Measurements from ENCODE around the gene MPHOSPH9.
"Not testable (repeated sequence)": the region's sequence is repeated elsewhere in the genome, so short reads cannot be mapped to it uniquely, and the experiment has no call there.

MPHOSPH9 gene

DNA sequence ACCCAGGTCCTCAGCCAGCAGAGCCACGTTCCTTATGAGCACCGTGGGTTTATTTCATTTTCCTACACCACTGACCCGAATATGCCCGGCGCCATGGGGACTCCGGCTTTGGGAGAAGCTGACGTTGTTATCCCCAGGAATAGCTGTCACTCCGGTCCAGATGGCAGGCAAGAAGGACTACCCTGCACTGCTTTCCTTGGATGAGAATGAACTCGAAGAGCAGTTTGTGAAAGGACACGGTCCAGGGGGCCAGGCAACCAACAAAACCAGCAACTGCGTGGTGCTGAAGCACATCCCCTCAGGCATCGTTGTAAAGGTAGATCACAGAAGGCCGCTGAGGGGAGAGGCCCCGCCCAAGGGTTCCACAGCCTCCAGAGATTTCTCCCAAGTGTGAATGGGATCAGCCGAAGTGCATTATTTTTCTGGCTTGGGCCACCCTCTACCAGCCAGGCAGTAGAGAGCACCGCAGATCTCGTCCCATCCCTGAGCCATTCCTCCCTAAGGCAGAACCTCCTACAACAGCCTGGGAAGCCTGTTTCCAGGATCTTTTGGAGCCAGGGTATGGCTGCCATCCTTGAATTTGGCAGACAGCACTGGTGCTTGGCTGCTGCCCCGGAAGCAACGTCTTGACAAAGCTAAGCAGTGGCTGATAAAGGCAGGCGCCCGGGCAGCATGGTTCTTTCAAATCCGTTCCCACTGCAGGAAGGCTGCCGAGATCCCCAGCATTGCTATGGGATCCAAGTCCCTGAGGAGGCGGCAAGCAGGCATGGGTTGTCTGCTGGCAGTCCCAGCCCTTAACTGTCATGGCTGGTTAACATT is 20.9 kb upstream of the MPHOSPH9 start:
- no peak for TF ChIP-seq ARNTL (CRISPR knock-in tag; IDR thresholded peaks at IDR 0.05; ENCODE audit: borderline replicate concordance, low read depth)
- TF ChIP-seq, protein P1, sequence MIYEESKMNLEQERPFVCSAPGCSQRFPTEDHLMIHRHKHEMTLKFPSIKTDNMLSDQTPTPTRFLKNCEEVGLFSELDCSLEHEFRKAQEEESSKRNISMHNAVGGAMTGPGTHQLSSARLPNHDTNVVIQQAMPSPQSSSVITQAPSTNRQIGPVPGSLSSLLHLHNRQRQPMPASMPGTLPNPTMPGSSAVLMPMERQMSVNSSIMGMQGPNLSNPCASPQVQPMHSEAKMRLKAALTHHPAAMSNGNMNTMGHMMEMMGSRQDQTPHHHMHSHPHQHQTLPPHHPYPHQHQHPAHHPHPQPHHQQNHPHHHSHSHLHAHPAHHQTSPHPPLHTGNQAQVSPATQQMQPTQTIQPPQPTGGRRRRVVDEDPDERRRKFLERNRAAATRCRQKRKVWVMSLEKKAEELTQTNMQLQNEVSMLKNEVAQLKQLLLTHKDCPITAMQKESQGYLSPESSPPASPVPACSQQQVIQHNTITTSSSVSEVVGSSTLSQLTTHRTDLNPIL (CRISPR knock-in tag; IDR thresholded peaks at IDR 0.05; ENCODE audit: low read depth), result no peak
- TF ChIP-seq PPARA (CRISPR knock-in tag; IDR thresholded peaks at IDR 0.05; ENCODE audit: borderline replicate concordance), result no peak
- no peak for TF ChIP-seq TOX (CRISPR knock-in tag; IDR thresholded peaks at IDR 0.05; ENCODE audit: borderline replicate concordance)
- TF ChIP-seq ZC3H10 (CRISPR knock-in tag; IDR thresholded peaks at IDR 0.05), result no peak
- TF ChIP-seq ZNF565 (CRISPR knock-in tag; conservative IDR thresholded peaks at IDR 0.05; ENCODE audit: low read depth), result no peak
- no peak for TF ChIP-seq CSDC2 (CRISPR knock-in tag; IDR thresholded peaks at IDR 0.05)
- TF ChIP-seq ISL1 (CRISPR knock-in tag; IDR thresholded peaks at IDR 0.05), result no peak
- TF ChIP-seq, protein P2, sequence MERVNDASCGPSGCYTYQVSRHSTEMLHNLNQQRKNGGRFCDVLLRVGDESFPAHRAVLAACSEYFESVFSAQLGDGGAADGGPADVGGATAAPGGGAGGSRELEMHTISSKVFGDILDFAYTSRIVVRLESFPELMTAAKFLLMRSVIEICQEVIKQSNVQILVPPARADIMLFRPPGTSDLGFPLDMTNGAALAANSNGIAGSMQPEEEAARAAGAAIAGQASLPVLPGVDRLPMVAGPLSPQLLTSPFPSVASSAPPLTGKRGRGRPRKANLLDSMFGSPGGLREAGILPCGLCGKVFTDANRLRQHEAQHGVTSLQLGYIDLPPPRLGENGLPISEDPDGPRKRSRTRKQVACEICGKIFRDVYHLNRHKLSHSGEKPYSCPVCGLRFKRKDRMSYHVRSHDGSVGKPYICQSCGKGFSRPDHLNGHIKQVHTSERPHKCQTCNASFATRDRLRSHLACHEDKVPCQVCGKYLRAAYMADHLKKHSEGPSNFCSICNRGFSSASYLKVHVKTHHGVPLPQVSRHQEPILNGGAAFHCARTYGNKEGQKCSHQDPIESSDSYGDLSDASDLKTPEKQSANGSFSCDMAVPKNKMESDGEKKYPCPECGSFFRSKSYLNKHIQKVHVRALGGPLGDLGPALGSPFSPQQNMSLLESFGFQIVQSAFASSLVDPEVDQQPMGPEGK (CRISPR knock-in tag; IDR thresholded peaks at IDR 0.05; ENCODE audit: borderline replicate concordance), result no peak
- TF ChIP-seq RARB (CRISPR knock-in tag; IDR thresholded peaks at IDR 0.05), result no peak
- TF ChIP-seq ZFP3 (CRISPR knock-in tag; IDR thresholded peaks at IDR 0.05), result no peak
- TF ChIP-seq TCF4 (CRISPR knock-in tag; IDR thresholded peaks at IDR 0.05; ENCODE audit: borderline replicate concordance), result no peak
- TF ChIP-seq ESRRG (CRISPR knock-in tag; IDR thresholded peaks at IDR 0.05), result no peak
- TF ChIP-seq, protein P3, sequence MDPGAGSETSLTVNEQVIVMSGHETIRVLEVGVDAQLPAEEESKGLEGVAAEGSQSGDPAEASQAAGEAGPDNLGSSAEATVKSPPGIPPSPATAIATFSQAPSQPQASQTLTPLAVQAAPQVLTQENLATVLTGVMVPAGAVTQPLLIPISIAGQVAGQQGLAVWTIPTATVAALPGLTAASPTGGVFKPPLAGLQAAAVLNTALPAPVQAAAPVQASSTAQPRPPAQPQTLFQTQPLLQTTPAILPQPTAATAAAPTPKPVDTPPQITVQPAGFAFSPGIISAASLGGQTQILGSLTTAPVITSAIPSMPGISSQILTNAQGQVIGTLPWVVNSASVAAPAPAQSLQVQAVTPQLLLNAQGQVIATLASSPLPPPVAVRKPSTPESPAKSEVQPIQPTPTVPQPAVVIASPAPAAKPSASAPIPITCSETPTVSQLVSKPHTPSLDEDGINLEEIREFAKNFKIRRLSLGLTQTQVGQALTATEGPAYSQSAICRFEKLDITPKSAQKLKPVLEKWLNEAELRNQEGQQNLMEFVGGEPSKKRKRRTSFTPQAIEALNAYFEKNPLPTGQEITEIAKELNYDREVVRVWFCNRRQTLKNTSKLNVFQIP (CRISPR knock-in tag; IDR thresholded peaks at IDR 0.05; ENCODE audit: borderline replicate concordance, low read depth), result no peak
- no peak for ATAC-seq

DNA sequence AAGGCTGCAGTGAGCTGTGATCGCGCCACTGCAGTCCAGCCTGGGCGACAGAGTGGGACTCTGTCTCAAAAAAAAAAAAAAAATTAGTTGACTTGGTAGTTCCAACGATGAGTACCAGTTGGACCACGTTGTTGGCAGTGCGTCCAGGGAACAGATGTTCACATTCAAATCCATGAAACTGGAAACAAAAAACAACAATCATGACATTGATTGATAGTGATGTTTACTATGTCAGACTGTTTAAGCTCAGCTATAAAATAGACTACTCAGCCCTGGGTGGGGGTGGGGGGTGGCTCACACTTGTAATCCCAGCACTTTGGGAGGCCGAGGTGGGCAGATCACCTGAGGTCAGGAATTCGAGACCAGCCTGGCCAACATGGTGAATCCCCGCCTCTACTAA is 19.4 kb upstream of the MPHOSPH9 start:
- ATAC-seq, result not testable (repeated sequence)

DNA sequence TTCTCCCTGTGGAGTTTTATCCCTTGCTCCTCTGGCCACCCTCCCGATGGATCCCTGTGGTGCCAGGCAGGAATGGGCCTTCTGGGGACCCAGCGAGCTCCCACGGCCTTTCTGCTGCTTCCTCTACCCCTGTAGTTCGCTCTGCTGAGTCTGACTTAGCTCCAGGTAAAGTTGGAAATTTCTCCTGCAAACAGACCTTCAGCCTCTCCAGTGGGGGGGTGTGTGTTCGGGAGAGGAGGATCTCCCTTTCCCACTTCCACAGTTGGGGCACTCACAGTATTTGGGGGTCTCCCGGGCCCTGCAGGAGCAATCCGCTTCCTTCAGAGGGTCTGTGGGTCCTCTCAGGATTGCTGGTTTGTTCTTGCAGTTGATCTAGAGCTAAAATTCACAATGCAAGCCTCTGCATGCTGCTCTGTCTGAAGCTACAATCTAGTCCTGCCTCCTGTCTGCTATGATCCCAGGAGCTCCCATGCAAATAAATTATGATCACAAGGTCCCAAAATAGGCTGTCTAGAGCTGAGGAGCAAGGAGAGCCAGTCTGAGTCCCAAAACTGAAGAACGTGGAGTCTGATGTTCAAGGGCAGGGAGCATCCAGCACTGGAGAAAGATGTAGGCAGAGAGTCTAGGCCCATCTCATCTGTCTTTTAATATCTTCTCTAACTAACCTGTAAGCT is 18.6 kb upstream of the MPHOSPH9 start:
- TF ChIP-seq, protein P3 (CRISPR knock-in tag; IDR thresholded peaks at IDR 0.05; ENCODE audit: borderline replicate concordance, low read depth), result no peak
- TF ChIP-seq ZFP3 (CRISPR knock-in tag; IDR thresholded peaks at IDR 0.05) (no peak), CSDC2 (CRISPR knock-in tag; IDR thresholded peaks at IDR 0.05) (no peak), GLIS3 (CRISPR knock-in tag; IDR thresholded peaks at IDR 0.05) (no peak), TCF4 (CRISPR knock-in tag; IDR thresholded peaks at IDR 0.05; ENCODE audit: borderline replicate concordance) (no peak), ZNF8 (CRISPR knock-in tag; IDR thresholded peaks at IDR 0.05) (no peak), ZNF565 (CRISPR knock-in tag; conservative IDR thresholded peaks at IDR 0.05; ENCODE audit: low read depth) (no peak), ISL1 (CRISPR knock-in tag; IDR thresholded peaks at IDR 0.05) (no peak), ZFP30 (CRISPR knock-in tag; IDR thresholded peaks at IDR 0.05) (no peak), ESRRG (CRISPR knock-in tag; IDR thresholded peaks at IDR 0.05) (no peak), ZNF70 (CRISPR knock-in tag; IDR thresholded peaks at IDR 0.05) (no peak), BACH2 (CRISPR knock-in tag; IDR thresholded peaks at IDR 0.05; ENCODE audit: borderline replicate concordance) (no peak), TOX (CRISPR knock-in tag; IDR thresholded peaks at IDR 0.05; ENCODE audit: borderline replicate concordance) (no peak), ZC3H10 (CRISPR knock-in tag; IDR thresholded peaks at IDR 0.05) (no peak), PPARA (CRISPR knock-in tag; IDR thresholded peaks at IDR 0.05; ENCODE audit: borderline replicate concordance) (no peak)
- TF ChIP-seq, protein P4, sequence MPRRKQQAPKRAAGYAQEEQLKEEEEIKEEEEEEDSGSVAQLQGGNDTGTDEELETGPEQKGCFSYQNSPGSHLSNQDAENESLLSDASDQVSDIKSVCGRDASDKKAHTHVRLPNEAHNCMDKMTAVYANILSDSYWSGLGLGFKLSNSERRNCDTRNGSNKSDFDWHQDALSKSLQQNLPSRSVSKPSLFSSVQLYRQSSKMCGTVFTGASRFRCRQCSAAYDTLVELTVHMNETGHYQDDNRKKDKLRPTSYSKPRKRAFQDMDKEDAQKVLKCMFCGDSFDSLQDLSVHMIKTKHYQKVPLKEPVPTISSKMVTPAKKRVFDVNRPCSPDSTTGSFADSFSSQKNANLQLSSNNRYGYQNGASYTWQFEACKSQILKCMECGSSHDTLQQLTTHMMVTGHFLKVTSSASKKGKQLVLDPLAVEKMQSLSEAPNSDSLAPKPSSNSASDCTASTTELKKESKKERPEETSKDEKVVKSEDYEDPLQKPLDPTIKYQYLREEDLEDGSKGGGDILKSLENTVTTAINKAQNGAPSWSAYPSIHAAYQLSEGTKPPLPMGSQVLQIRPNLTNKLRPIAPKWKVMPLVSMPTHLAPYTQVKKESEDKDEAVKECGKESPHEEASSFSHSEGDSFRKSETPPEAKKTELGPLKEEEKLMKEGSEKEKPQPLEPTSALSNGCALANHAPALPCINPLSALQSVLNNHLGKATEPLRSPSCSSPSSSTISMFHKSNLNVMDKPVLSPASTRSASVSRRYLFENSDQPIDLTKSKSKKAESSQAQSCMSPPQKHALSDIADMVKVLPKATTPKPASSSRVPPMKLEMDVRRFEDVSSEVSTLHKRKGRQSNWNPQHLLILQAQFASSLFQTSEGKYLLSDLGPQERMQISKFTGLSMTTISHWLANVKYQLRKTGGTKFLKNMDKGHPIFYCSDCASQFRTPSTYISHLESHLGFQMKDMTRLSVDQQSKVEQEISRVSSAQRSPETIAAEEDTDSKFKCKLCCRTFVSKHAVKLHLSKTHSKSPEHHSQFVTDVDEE (CRISPR knock-in tag; IDR thresholded peaks at IDR 0.05), result no peak
- TF ChIP-seq, protein P2 (CRISPR knock-in tag; IDR thresholded peaks at IDR 0.05; ENCODE audit: borderline replicate concordance), result no peak
- TF ChIP-seq, protein P1 (CRISPR knock-in tag; IDR thresholded peaks at IDR 0.05; ENCODE audit: low read depth), result no peak
- no peak for ATAC-seq

All from SK-N-SH treated with all-trans-retinoic acid at 6 μM for 48 hours (cell line).